GM21528 (cell line): ENCODE data around the gene PTCD1.
"Not testable (repeated sequence)": the region's sequence is repeated elsewhere in the genome, so short reads cannot be mapped to it uniquely, and the experiment has no call there.

Experiments used
- ATAC-seq: cut with Tn5 transposase; IDR thresholded peaks from one replicate; pipeline ENCODE4 v1.9.1; 2021; ENCODE audit warnings: mild to moderate bottlenecking, moderate library complexity; ENCODE audit not compliant: unreplicated experiment, low FRiP score

PTCD1 gene

GRCh38 chr7:99390941-99391602 is 47.5 kb downstream of the PTCD1 start:
- no peak for ATAC-seq

GRCh38 chr7:99389772-99390171 is 48.8 kb downstream of the PTCD1 start:
- ATAC-seq, result no peak

- ATAC-seq, result no peak
Measured at GRCh38 chr7:99387912-99388311, 50.7 kb downstream of the PTCD1 start.

GRCh38 chr7:99387239-99387635 is 51.4 kb downstream of the PTCD1 start:
- not testable (repeated sequence) for ATAC-seq

- no peak for ATAC-seq
Measured at GRCh38 chr7:99386584-99387238, 51.9 kb downstream of the PTCD1 start.

GRCh38 chr7:99385564-99385963 is 53.0 kb downstream of the PTCD1 start:
- no peak for ATAC-seq

- no peak for ATAC-seq
Measured at GRCh38 chr7:99384523-99384922, 54.1 kb downstream of the PTCD1 start.

- ATAC-seq, result no peak
Measured at GRCh38 chr7:99383791-99384370, 54.7 kb downstream of the PTCD1 start.

GRCh38 chr7:99383203-99383602 is 55.4 kb downstream of the PTCD1 start:
- ATAC-seq, result no peak

GRCh38 chr7:99381664-99382075 is 56.9 kb downstream of the PTCD1 start:
- ATAC-seq, result no peak

- peak; percentile 69 for ATAC-seq
Measured at GRCh38 chr7:99380823-99381663, 57.6 kb downstream of the PTCD1 start.

GRCh38 chr7:99380032-99380822 is 58.4 kb downstream of the PTCD1 start:
- peak; percentile 31 for ATAC-seq

- ATAC-seq, result not testable (repeated sequence)
Measured at GRCh38 chr7:99379693-99380031, 58.9 kb downstream of the PTCD1 start.

GRCh38 chr7:99379043-99379577 is 59.5 kb downstream of the PTCD1 start:
- ATAC-seq, result peak; percentile 25

- ATAC-seq, result peak; percentile 46
Measured at GRCh38 chr7:99375070-99375807, 63.4 kb downstream of the PTCD1 start.

- peak; percentile 62 for ATAC-seq
Measured at GRCh38 chr7:99374111-99375064, 64.2 kb downstream of the PTCD1 start, which contains the start of gene ARPC1B. Gene ARPC1B (plus strand): TSS chr7:99374730. CDS start chr7:99385715, 10,985 bp downstream.

- no peak for ATAC-seq
Measured at GRCh38 chr7:99373091-99374066, 65.2 kb downstream of the PTCD1 start.
